Sigmoid colon (tissue), 4 donors: Measurements from ENCODE around the gene GDF7.

ENCODE experiments used
- CTCF ChIP-seq, 4 experiments: fragments of 450-650 bp in 3 of 4; fragments of 200-600 bp in 1 of 4; IDR thresholded peaks; one replicate each; pipeline ENCODE4 v1.5.1; 2016 to 2019; ENCODE audit warnings: antibody characterized with exemption in 4 of 4, mild to moderate bottlenecking in 3 of 4, moderate library complexity in 2 of 4
- POLR2A ChIP-seq, 2 donors: fragments of 450-650 bp; IDR thresholded peaks; one replicate each; pipeline ENCODE4 v1.6.1; 2016; ENCODE audit warnings: antibody characterized with exemption in 2 of 2, mild to moderate bottlenecking in 2 of 2, moderate library complexity in 2 of 2
- POLR2AphosphoS5 ChIP-seq, 4 donors: sonication (generic); formaldehyde crosslinking; IDR thresholded peaks; one replicate each; pipeline ENCODE4 v1.6.1; 2017; ENCODE audit warnings: antibody characterized with exemption in 4 of 4

GRCh38 chr2:20620271-20620681 is 46.7 kb upstream of the GDF7 start:
- no peak for TF ChIP-seq CTCF (IDR thresholded peaks at IDR 0.05)
- no peak for TF ChIP-seq POLR2A (IDR thresholded peaks at IDR 0.05)
- no peak for TF ChIP-seq POLR2AphosphoS5 (IDR thresholded peaks at IDR 0.05)
